Hepatocyte (in vitro differentiated cells): Measurements from ENCODE around the gene PDE7B.

Experiments used
- CTCF ChIP-seq: fragments of 200-600 bp; sonication (generic); IDR thresholded peaks from 2 replicates; pipeline ENCODE4 v1.5.1; 2016; ENCODE audit warnings: antibody characterized with exemption, mild to moderate bottlenecking; ENCODE audit not compliant: poor library complexity
- EZH2phosphoT487 ChIP-seq: fragments of 200-600 bp; sonication (generic); IDR thresholded peaks from one replicate; pipeline ENCODE4 v1.6.1; 2018; ENCODE audit warnings: antibody characterized with exemption, mild to moderate bottlenecking, low read depth, moderate library complexity; ENCODE audit not compliant: unreplicated experiment, severe bottlenecking

- TF ChIP-seq EZH2phosphoT487 (no peak), CTCF (no peak)
Measured at GRCh38 chr6:136117081-136117480, 265.6 kb downstream of the PDE7B start.
